Neuronal stem cell (in vitro differentiated cells): ENCODE measurements around the gene MORF4L2.
A peak's percentile ranks its signal among the peaks of the same experiment; 100 is the strongest.

ENCODE experiments used
- DNase-seq: peaks from one replicate; pipeline ENCODE4 v3.0.0-alpha.2; 2013; ENCODE audit warnings: low spot score
- H2AFZ ChIP-seq: one replicate; pipeline ENCODE4 v1.6.1; 2013; ENCODE audit warnings: mild to moderate bottlenecking, low read length, inconsistent platforms
- H2AK5ac ChIP-seq: 2 replicates; pipeline ENCODE4 v1.6.1; 2013; ENCODE audit warnings: low read depth, mild to moderate bottlenecking, inconsistent platforms, low read length, moderate library complexity, mixed read lengths
- H2BK120ac ChIP-seq: 2 replicates; pipeline ENCODE4 v1.6.1; 2013; ENCODE audit warnings: low read depth, mild to moderate bottlenecking, inconsistent platforms, low read length, moderate library complexity, mixed read lengths
- H2BK12ac ChIP-seq: one replicate; pipeline ENCODE4 v1.6.1; 2013; ENCODE audit warnings: low read length, inconsistent platforms
- H2BK15ac ChIP-seq: 2 replicates; pipeline ENCODE4 v1.6.1; 2013; ENCODE audit warnings: mild to moderate bottlenecking, low read length, inconsistent platforms, mixed read lengths
- H2BK5ac ChIP-seq: one replicate; pipeline ENCODE4 v1.6.1; 2013; ENCODE audit warnings: inconsistent platforms, mild to moderate bottlenecking, low read length, moderate library complexity
- H3K14ac ChIP-seq: one replicate; pipeline ENCODE4 v1.6.1; 2013; ENCODE audit warnings: low read length, inconsistent platforms
- H3K18ac ChIP-seq: 2 replicates; pipeline ENCODE4 v1.6.1; 2013; ENCODE audit warnings: low read length, inconsistent platforms
- H3K23ac ChIP-seq: 2 replicates; pipeline ENCODE4 v1.6.1; 2013; ENCODE audit warnings: low read depth, mild to moderate bottlenecking, mixed read lengths, low read length, inconsistent platforms; ENCODE audit not compliant: poor library complexity
- H3K27ac ChIP-seq: replicated peaks from 3 replicates; pipeline ENCODE4 v1.5.1; 2013; ENCODE audit warnings: low read length, inconsistent platforms
- H3K27me3 ChIP-seq, 3 experiments: 2 replicates each; pipeline ENCODE4 v1.6.1; 2013; ENCODE audit warnings: low read length in 3 of 3, mild to moderate bottlenecking in 2 of 3, inconsistent platforms in 1 of 3, low read depth in 1 of 3, mixed read lengths in 1 of 3, moderate library complexity in 1 of 3; ENCODE audit not compliant: control insufficient read depth in 3 of 3, insufficient read depth in 3 of 3
- H3K36me3 ChIP-seq, 2 donors: replicated peaks in 1 of 2; 2 replicates each; pipeline ENCODE4 v1.6.1; 2013; ENCODE audit warnings: low read length in 2 of 2; ENCODE audit not compliant: control insufficient read depth in 2 of 2, insufficient read depth in 2 of 2
- H3K4ac ChIP-seq: 2 replicates; pipeline ENCODE4 v1.6.1; 2013; ENCODE audit warnings: inconsistent platforms, mild to moderate bottlenecking, low read length, moderate library complexity
- H3K4me1 ChIP-seq, 2 donors: 1 replicate in 1 of 2; 2 replicates in 1 of 2; pipeline ENCODE4 v1.6.1; 2013; ENCODE audit warnings: low read length in 2 of 2, low read depth in 1 of 2; ENCODE audit not compliant: control insufficient read depth in 2 of 2, insufficient read depth in 1 of 2
- H3K4me2 ChIP-seq: one replicate; pipeline ENCODE4 v1.6.1; 2013; ENCODE audit warnings: mild to moderate bottlenecking, low read length, inconsistent platforms; ENCODE audit not compliant: insufficient read depth, poor library complexity, severe bottlenecking
- H3K4me3 ChIP-seq, 2 donors: 2 replicates each; pipeline ENCODE4 v1.5.1; 2013; ENCODE audit warnings: low read length in 2 of 2, mild to moderate bottlenecking in 2 of 2, inconsistent platforms in 1 of 2, moderate library complexity in 1 of 2
- H3K79me1 ChIP-seq: one replicate; pipeline ENCODE4 v1.6.1; 2013; ENCODE audit warnings: low read depth, mild to moderate bottlenecking, inconsistent platforms, low read length, moderate library complexity
- H3K9ac ChIP-seq: one replicate; pipeline ENCODE4 v1.6.1; 2013; ENCODE audit warnings: mild to moderate bottlenecking, low read depth, low read length, inconsistent platforms; ENCODE audit not compliant: poor library complexity
- H3K9me3 ChIP-seq, 2 donors: replicated peaks in 1 of 2; 2 replicates each; pipeline versions ENCODE3 to v1.6.1; 2013; ENCODE audit warnings: low read length in 2 of 2, mild to moderate bottlenecking in 2 of 2, inconsistent platforms in 1 of 2, low read depth in 1 of 2, mixed read lengths in 1 of 2, moderate library complexity in 1 of 2; ENCODE audit not compliant: control insufficient read depth in 2 of 2, insufficient read depth in 1 of 2
- H4K8ac ChIP-seq: one replicate; pipeline ENCODE4 v1.6.1; 2013; ENCODE audit warnings: low read depth, mild to moderate bottlenecking, inconsistent platforms, low read length, moderate library complexity
- H4K91ac ChIP-seq: one replicate; pipeline ENCODE4 v1.6.1; 2013; ENCODE audit warnings: low read length, low read depth, mild to moderate bottlenecking, inconsistent platforms; ENCODE audit not compliant: poor library complexity
- WGBS, 2 donors: extraction: QIAGEN DNeasy Blood & Tissue Kit; methylation state at CpG; one replicate each; pipeline ENCODE4 v1.1.7; 2013; ENCODE audit warnings: missing lambda C conversion rate in 2 of 2, mixed read lengths in 1 of 2; ENCODE audit not compliant: insufficient read length in 2 of 2, insufficient replicate concordance in 1 of 2; ENCODE audit errors: extremely low coverage in 2 of 2; 5-methylcytosine and 5-hydroxymethylcytosine counted together

MORF4L2 gene

GRCh38 chrX:103630171-103630511 is 56.4 kb downstream of the MORF4L2 start:
- WGBS, 2 donors = no CpG with 5 or more reads among the region's 6 CpGs
- H3K9me3 ChIP-seq = no peaks in the 10 kb centered on the region
- no peaks in the 10 kb centered on the region for H3K36me3 ChIP-seq
- no peak overlapping the region for H3K4ac ChIP-seq
- H2BK12ac ChIP-seq = no peak overlapping the region
- H3K4me3 ChIP-seq = peak overlapping the region in 1 of 2 donors; percentile 59
- DNase-seq = no peak
- H3K79me1 ChIP-seq = no peaks in the 10 kb centered on the region
- H3K27me3 ChIP-seq = no peaks in the 10 kb centered on the region
- H4K8ac ChIP-seq = no peak overlapping the region
- no peak overlapping the region for H2BK15ac ChIP-seq
- H3K23ac ChIP-seq = no peak overlapping the region
- no peak overlapping the region for H2BK5ac ChIP-seq
- H3K4me2 ChIP-seq = peak overlapping the region; percentile 48
- no peak overlapping the region for H3K27ac ChIP-seq
- H3K9ac ChIP-seq = no peak overlapping the region
- no peak overlapping the region for H3K14ac ChIP-seq
- no peak overlapping the region for H2BK120ac ChIP-seq
- H2AK5ac ChIP-seq = no peak overlapping the region
- H4K91ac ChIP-seq = no peak overlapping the region
- peak overlapping the region; percentile 86 for H2AFZ ChIP-seq
- H3K4me1 ChIP-seq = peaks cover 1 to 3% of the 10 kb centered on the region in 2 donors
- no peak overlapping the region for H3K18ac ChIP-seq

GRCh38 chrX:103629318-103630170 is 57.0 kb downstream of the MORF4L2 start:
- peak; percentile 51 for DNase-seq
- H3K4me1 ChIP-seq = peaks cover 4% of the 10 kb centered on the region in 2 donors
- no peak overlapping the region for H2BK120ac ChIP-seq
- H3K27ac ChIP-seq = peak overlapping the region; percentile 95
- H2AFZ ChIP-seq = peak overlapping the region; percentile 86
- H2AK5ac ChIP-seq = no peak overlapping the region
- no peak overlapping the region for H3K4ac ChIP-seq
- H3K27me3 ChIP-seq = no peaks in the 10 kb centered on the region
- H4K91ac ChIP-seq = no peak overlapping the region
- H3K14ac ChIP-seq = peak overlapping the region; percentile 38
- peak overlapping the region; percentile 48 for H3K4me2 ChIP-seq
- no peak overlapping the region for H2BK5ac ChIP-seq
- H4K8ac ChIP-seq = no peak overlapping the region
- H3K23ac ChIP-seq = no peak overlapping the region
- H2BK15ac ChIP-seq = no peak overlapping the region
- no peak overlapping the region for H2BK12ac ChIP-seq
- peak overlapping the region; percentile 59 to 84 for H3K4me3 ChIP-seq
- no peaks in the 10 kb centered on the region for H3K79me1 ChIP-seq
- peak overlapping the region; percentile 91 for H3K9ac ChIP-seq
- H3K36me3 ChIP-seq = no peaks in the 10 kb centered on the region
- whole genome bisulfite sequencing, 2 donors = no CpG with 5 or more reads among the region's 49 CpGs
- peak overlapping the region; percentile 93 for H3K18ac ChIP-seq
- H3K9me3 ChIP-seq = no peaks in the 10 kb centered on the region

GRCh38 chrX:103628386-103629317 is 57.8 kb downstream of the MORF4L2 start, which contains the start of gene TCEAL1:
TSS of gene TCEAL1 (plus strand) at chrX:103628975. CDS start at chrX:103629917, 942 bp downstream.
- no peak within 1 kb of the TSS for H2BK5ac ChIP-seq
- peak within 1 kb of the TSS; percentile 38 for H3K14ac ChIP-seq
- H2BK15ac ChIP-seq = no peak within 1 kb of the TSS
- peak within 1 kb of the TSS; percentile 59 to 84 for H3K4me3 ChIP-seq
- H2AK5ac ChIP-seq = no peak within 1 kb of the TSS
- peaks cover 7 to 11% of the 10 kb centered on the region in 2 donors for H3K4me1 ChIP-seq
- no peaks in the 10 kb centered on the region for H3K9me3 ChIP-seq
- H3K4me2 ChIP-seq = peak within 1 kb of the TSS; percentile 48
- H3K23ac ChIP-seq = no peak within 1 kb of the TSS
- no peak within 1 kb of the TSS for H2BK12ac ChIP-seq
- no peak within 1 kb of the TSS for H4K91ac ChIP-seq
- DNase-seq = peak; percentile 20
- no peak within 1 kb of the TSS for H4K8ac ChIP-seq
- H3K18ac ChIP-seq = peak within 1 kb of the TSS; percentile 93
- H3K9ac ChIP-seq = peak within 1 kb of the TSS; percentile 91
- H3K79me1 ChIP-seq = peaks cover 2% of the 10 kb centered on the region
- WGBS, 2 donors = no CpG with 5 or more reads among the region's 32 CpGs
- H2AFZ ChIP-seq = peak within 1 kb of the TSS; percentile 86
- no peaks in the 10 kb centered on the region for H3K36me3 ChIP-seq
- no peaks in the 10 kb centered on the region for H3K27me3 ChIP-seq
- H3K4ac ChIP-seq = no peak within 1 kb of the TSS
- no peak within 1 kb of the TSS for H2BK120ac ChIP-seq
- H3K27ac ChIP-seq = peak within 1 kb of the TSS; percentile 95

GRCh38 chrX:103626855-103627254 is 59.6 kb downstream of the MORF4L2 start:
- Histone ChIP-seq H2BK12ac (no peak overlapping the region), H3K14ac (no peak overlapping the region), H4K8ac (no peak overlapping the region), H3K79me1 (peaks cover 2% of the 10 kb centered on the region), H3K4me2 (no peak overlapping the region), H2AK5ac (no peak overlapping the region), H2BK15ac (no peak overlapping the region), H3K27ac (no peak overlapping the region), H4K91ac (no peak overlapping the region), H3K4me1 (peaks cover 7 to 11% of the 10 kb centered on the region in 2 donors), H2BK120ac (no peak overlapping the region), H3K36me3 (peaks cover 0 to 3% of the 10 kb centered on the region in 2 donors), H3K9ac (no peak overlapping the region), H3K18ac (no peak overlapping the region), H3K27me3 (no peaks in the 10 kb centered on the region), H3K4me3 (no peak overlapping the region), H2BK5ac (no peak overlapping the region), H2AFZ (no peak overlapping the region), H3K4ac (no peak overlapping the region), H3K23ac (no peak overlapping the region), H3K9me3 (no peaks in the 10 kb centered on the region)
- no peak for DNase-seq
